ENCODE data around the gene GNPTG.

The GNPTG gene

GRCh38 chr16:1351582-1352362 is at the start of gene GNPTG, which contains the start of gene TSR3:
Gene GNPTG (plus strand): TSS chr16:1351931. CDS start chr16:1351966, 35 bp downstream.
Gene TSR3 (minus strand): TSS chr16:1351878. CDS start chr16:1351804, 74 bp downstream.
- DNase-seq (ENCODE audit: low read depth): peak; percentile 68

GRCh38 chr16:1305823-1306222 is 45.9 kb upstream of the GNPTG start:
- no peak for DNase-seq (ENCODE audit: low read depth)

GRCh38 chr16:1306334-1306733 is 45.4 kb upstream of the GNPTG start:
- no peak for DNase-seq (ENCODE audit: low read depth)

GRCh38 chr16:1308036-1308976 is 43.4 kb upstream of the GNPTG start:
- no peak for DNase-seq (ENCODE audit: low read depth)

GRCh38 chr16:1308977-1309885 is 42.5 kb upstream of the GNPTG start, which contains the start of gene UBE2I:
Gene UBE2I (plus strand): TSS chr16:1309636. CDS start chr16:1314031, 4,395 bp downstream.
- DNase-seq (ENCODE audit: low read depth): peak; percentile 98

GRCh38 chr16:1309888-1310831 is 41.6 kb upstream of the GNPTG start:
- peak; percentile 40 for DNase-seq (ENCODE audit: low read depth)

- no peak for DNase-seq (ENCODE audit: low read depth)
Measured at GRCh38 chr16:1310832-1311200, 40.9 kb upstream of the GNPTG start.

- DNase-seq (ENCODE audit: low read depth): no peak
Measured at GRCh38 chr16:1311212-1311737, 40.5 kb upstream of the GNPTG start.

- DNase-seq (ENCODE audit: low read depth): no peak
Measured at GRCh38 chr16:1311738-1312466, 39.8 kb upstream of the GNPTG start.

GRCh38 chr16:1312467-1312816 is 39.3 kb upstream of the GNPTG start:
- no peak for DNase-seq (ENCODE audit: low read depth)

- no peak for DNase-seq (ENCODE audit: low read depth)
Measured at GRCh38 chr16:1312903-1313302, 38.8 kb upstream of the GNPTG start.

- DNase-seq (ENCODE audit: low read depth): no peak
Measured at GRCh38 chr16:1313721-1314369, 37.9 kb upstream of the GNPTG start.

- no peak for DNase-seq (ENCODE audit: low read depth)
Measured at GRCh38 chr16:1314399-1315068, 37.2 kb upstream of the GNPTG start.

GRCh38 chr16:1315081-1316032 is 36.4 kb upstream of the GNPTG start:
- no peak for DNase-seq (ENCODE audit: low read depth)

GRCh38 chr16:1316033-1316405 is 35.7 kb upstream of the GNPTG start:
- no peak for DNase-seq (ENCODE audit: low read depth)

- DNase-seq (ENCODE audit: low read depth): no peak
Measured at GRCh38 chr16:1317479-1318267, 34.1 kb upstream of the GNPTG start.

GRCh38 chr16:1318268-1318545 is 33.5 kb upstream of the GNPTG start:
- no peak for DNase-seq (ENCODE audit: low read depth)

All from activated T-cell treated with anti-CD3 and anti-CD28 coated beads for 1 hour (primary cell).